GM18520 (cell line): ENCODE results near the gene SYT6.

Source experiments
- ATAC-seq: cut with Tn5 transposase; IDR thresholded peaks from one replicate; pipeline ENCODE4 v1.9.1; 2021; ENCODE audit not compliant: unreplicated experiment

Gene SYT6

GRCh38 chr1:114155706-114156105, 2.0 kb upstream of the SYT6 start:
- ATAC-seq = no peak

DNA sequence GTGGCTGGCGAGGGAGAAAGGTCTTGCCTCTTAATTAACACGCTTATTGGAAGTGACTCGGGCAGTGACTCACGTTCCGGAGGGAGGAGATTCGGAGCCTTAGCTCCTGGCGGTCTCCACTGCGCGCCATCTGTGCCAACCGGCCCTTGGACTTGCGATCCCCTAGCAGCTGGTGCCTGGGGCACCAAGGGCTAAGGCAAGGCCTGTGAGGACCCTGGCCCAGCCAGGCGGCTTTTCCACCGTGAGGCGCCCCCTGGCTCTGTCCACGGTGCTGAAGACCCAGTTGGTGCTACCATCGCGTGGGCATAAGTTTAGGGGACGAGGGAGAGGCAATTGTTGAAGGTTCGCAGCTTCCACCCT, 1.3 kb upstream of the SYT6 start:
- no peak for ATAC-seq

GRCh38 chr1:114154146-114154962, 685 bp upstream of the SYT6 start:
- ATAC-seq = no peak

DNA sequence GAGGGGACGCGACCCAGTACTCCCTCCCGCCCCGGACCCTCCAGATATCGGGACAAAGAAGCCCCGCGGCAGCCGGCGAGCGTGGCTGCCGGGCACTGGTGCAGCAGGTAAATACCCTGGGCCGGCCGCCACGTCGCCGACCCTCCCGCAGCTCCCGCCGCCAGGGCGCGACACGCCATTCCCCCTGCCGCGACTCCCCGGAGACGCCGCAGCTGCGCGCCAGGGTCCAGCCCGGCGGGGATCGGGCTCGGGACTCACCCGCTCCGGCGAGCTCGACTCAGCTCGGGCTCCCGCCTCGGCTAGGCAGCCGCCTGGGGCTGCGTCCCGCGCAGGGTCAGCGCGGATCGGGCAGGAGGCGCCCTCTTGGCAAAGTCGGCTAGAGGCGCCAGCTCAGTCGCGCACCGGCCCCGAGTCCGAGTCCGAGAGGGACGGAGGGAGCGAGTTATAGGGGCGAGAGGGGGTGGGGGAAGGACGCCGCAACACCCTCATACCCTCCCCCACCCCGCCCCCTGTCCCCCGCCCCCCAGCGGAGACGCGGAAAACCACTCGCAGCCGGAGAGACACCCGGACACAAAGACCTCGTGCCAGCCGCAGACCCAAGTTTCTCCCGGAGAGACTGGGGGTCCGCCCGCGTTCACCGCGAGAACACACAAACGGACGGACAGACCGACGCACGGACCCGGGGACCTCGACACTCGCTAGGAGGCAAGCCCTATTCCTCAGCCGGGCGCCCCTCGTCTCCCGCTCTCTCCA, 985 bp downstream of the SYT6 start:
- no peak for ATAC-seq

- no peak for ATAC-seq
These were observed 1.6 kb downstream of the SYT6 start for GRCh38 chr1:114152089-114152507.

DNA sequence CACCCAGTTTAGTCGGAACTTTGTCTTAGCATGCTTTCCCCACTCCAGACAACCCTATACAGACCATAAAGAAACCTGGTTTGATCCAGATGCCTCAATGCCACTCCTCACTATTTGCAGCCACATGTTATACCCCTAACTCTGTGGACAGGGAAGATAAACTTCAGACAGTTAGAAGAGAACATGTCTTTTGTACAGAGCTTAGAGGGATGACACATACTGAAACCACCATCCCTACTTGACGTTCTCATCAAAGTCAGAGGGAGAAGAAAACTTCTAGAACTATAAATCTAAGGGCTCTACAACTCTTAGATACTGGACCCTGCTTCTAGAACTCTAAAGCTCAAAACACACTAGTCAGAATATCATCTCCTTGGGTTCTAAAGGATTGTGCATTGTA, 3.7 kb downstream of the SYT6 start:
- no peak for ATAC-seq

DNA sequence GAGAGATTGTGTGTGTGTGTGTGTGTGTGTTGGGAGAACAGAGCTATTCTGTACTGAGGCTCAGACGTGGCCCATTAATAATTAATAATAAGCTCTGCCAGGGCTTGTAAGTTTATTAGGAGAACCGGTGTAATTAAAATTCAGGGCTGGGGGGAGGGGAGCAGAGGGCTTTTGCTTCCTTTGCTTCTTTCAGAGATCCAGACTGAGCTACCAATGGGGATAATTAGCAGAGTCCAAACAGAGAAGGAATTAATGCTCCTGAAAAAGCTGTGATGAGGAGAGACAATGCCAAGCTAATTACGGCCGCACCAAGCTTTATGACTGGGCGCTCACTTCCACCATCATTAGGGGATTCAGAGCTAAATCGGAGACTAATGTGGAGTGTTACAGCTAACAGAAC, 4.5 kb downstream of the SYT6 start:
- ATAC-seq = no peak

GRCh38 chr1:114145504-114146151, 8.0 kb downstream of the SYT6 start:
- no peak for ATAC-seq

DNA sequence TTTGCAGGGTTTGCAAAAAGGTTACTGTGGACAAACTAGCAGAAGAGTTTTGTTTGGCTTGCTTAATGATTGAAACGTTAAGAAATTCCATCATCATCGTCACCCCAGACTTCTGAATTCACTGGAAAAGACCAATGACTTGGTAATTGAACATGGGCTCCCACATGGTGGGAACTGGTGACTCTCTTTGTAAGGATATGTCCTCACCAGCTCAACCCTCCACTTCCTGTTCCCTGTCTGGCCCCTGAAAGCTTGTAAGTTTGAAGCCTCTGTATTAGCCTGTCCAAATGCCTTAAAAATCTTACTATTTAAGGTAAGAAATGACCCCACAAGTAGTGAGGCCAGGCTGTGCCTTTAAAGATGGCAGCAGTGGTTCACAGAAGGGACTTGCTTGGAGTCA, 9.7 kb downstream of the SYT6 start:
- ATAC-seq = no peak

DNA sequence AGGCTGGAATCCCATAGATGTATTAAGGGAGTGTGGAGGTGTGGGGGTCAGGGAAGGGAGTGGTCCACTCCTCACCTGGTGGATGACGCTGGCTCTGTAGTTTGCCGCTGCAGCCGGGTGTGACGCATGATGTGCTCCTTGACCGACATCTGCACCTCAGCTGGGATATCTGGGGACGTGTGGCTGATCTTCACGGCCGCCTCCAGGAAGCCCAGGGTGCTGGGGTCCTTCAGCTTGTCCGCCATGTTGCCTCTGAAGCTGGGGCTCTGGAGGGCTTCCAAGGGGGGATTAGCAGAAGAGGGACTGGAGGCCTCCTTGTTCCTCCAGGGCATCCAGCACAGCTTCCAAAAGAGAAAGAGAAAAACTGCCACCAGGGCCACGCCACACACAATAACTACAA, 14.1 kb downstream of the SYT6 start:
- ATAC-seq = no peak

GRCh38 chr1:114137497-114137896, 16.2 kb downstream of the SYT6 start:
- ATAC-seq = no peak

DNA sequence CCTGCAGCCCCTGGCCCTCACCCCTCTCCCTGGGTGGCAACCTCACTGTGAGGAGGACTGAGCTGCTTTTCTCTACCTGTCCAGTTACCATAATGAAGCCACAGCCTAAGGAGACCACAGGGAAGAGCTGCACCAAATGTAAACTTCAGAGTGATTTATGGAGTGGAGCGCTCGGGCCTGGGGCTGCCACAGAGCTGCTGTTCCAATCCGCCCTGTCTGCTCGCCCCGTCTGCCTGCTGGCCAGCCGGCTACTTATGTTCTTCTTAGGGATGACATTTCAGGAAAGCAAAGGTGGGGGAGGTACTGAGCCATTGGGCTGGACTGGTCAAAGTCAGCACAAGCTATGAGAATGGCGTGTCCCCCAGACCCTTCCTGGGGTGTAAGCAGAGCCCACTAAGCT, 17.9 kb downstream of the SYT6 start:
- ATAC-seq = no peak

- no peak for ATAC-seq
These were observed 19.2 kb downstream of the SYT6 start for GRCh38 chr1:114134518-114134917.

DNA sequence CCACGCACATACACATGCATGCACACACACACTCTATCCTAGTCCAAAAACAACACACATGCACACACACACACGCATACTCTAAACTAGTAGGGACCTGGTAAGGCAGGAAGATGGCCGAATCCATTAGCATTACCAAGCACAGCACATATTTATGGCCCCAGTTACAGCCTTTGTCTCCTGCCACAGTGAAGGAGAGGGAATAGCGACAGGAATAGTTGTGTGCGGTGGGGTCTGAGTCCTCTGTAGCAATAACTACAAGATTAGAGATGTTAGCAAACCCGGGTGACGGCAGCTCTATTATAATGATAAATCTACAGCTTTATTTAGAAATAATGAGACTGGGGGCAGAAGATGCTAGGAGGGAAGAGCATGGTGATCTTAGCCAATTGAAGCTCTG, 20.5 kb downstream of the SYT6 start:
- ATAC-seq = no peak

DNA sequence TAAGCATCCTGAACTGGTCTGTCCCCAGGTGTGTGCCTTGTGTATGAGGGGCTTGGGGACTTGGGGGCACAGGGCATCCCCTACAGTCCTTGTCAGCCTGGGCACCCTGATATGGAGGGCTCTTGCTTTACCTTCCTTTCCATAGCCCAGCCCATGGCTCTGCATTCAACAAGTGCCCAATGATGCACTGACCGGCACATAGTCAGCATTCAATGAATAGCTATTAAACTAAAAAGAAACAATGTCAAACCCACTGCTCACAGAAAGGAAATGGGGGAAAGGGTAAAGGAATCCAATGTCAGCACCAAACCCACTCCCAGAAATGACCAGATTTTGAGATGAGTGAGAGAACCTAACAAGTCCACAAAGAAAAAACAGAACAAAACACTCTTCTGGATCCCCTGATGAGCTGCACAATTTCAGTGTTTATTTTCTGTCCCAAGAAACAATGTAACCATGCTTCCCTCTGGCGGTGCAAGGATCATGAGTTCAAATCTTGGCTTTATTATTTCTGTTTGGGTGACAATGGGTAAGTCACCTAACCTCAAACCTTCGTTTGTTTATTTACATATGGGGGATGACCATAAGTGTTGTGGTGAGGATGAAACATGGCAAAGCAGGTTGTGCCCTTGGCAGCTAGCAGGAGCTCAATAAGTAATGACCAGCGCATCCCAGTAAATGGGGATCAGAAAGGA, 22.0 kb downstream of the SYT6 start:
- no peak for ATAC-seq

DNA sequence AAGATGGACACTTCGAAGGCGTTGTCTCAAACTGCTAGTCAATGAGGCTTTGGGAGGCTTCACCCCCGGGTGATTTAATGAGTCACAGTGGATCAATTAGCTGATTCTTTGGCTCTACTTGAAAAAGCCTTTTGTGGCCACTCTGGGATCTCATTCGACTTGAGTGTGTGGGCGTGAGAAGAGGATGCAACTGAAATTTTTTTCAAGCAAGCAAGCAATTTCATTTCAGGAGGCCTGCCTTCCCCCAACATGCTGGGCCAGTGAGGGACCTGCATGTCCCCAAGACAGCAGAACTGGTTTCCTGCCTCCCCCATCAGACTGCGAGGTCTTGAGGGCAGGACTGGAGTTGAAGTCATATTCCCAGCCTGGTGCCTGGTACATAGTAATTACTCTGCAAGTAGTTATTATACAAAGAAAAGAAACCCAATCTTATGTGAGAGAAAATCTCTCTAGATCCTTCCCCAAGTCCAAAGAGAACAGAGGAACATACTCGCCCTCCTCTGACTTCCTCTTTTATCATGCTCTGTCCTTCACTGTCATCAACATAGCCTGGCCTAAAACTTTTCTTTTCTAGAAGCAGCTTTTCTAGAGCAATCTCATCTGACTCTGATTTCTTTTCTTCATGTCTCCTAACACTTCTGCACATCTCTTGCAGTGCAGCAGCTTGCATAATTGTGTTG, 22.7 kb downstream of the SYT6 start:
- ATAC-seq = no peak

DNA sequence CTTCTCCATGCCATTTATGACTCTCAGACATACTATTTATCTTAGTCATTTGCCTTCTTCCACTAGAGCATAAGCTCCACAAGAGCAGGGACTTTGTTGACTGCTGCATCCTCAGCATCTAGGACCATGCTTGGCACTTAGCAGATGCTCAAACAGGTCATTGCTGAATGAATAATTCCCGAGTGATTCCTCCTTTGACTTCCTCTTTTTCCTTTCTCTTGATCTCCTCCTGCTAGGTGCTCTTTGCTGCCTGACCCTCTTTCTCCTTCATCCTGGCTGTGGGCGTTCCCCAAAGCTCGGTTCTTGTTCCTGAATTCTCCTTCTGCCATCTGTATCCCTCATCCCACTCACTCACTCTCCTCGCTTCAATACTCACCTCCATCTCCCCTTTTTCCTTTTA, 23.5 kb downstream of the SYT6 start:
- no peak for ATAC-seq

- no peak for ATAC-seq
These were observed 25.4 kb downstream of the SYT6 start for GRCh38 chr1:114128293-114128692.

- peak; percentile 51 for ATAC-seq
These were observed 27.2 kb downstream of the SYT6 start for GRCh38 chr1:114126261-114127095.

DNA sequence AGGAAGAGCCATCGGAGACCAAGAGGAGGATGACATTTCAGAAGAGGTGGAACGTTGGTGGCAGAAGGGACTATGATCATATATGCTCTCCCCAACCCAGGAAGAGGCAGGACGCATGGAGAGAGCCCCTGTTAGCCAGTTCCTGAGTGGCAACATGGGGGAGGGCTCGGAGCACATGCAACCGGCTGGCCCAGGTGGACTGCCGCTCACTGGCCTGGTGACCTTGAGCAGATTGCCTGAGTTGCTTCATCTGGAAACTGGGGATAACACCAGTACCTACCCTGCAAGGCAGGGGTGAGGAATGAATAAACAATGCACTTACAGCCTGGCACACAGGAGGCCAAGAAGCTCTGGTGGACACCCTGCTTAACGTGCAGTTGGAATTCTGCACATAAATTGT, 29.0 kb downstream of the SYT6 start:
- no peak for ATAC-seq
